HG03432 (cell line): ENCODE measurements around the gene MCHR1.

Experiments used
- ATAC-seq: cut with Tn5 transposase; IDR thresholded peaks from one replicate; pipeline ENCODE4 v1.9.1; 2021; ENCODE audit warnings: mild to moderate bottlenecking, moderate library complexity; ENCODE audit not compliant: unreplicated experiment

Gene MCHR1

GRCh38 chr22:40679249-40679963 lies at the start of gene MCHR1:
Gene MCHR1, plus strand, starts transcription at chr22:40679484. Its CDS starts 169 bp downstream, at chr22:40679653.
- no peak for ATAC-seq

DNA sequence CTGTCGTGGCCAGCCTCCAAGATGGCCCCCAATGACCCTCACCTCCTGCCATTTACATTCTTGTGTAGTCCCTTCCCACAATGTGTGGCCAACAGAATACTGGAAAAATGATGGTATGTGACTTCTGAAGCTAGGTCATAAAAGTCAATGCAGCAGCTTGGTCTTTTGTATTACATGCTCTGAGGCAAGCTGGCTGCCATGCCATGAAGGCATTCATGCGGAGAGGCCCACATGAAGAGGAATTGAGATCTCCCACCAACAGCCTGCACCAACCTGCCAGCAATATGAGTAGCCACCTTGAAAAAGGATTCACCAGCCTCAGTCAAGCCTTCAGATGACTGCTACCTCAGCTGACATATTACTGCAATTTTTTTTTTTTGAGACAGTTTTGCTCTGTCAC lies 47.4 kb upstream of the MCHR1 start:
- ATAC-seq, result no peak

DNA sequence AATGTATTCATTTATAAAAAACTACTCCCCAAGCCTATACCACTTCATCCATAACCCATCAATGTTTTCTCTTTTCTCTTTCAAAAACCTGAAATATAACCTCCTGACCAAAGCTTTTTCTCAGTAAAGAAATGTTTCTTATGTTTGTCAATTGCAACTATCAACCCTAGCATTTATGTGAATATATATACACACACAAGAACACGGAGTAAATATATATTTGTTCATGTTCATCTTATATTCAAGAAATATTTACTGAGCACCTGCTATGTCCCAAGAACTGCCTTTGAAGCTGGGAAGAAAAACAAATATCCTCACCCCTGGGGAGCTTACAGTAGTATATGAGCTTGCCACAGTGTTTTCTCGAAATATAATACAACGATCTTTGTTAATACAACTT lies 46.2 kb upstream of the MCHR1 start:
- no peak for ATAC-seq

DNA sequence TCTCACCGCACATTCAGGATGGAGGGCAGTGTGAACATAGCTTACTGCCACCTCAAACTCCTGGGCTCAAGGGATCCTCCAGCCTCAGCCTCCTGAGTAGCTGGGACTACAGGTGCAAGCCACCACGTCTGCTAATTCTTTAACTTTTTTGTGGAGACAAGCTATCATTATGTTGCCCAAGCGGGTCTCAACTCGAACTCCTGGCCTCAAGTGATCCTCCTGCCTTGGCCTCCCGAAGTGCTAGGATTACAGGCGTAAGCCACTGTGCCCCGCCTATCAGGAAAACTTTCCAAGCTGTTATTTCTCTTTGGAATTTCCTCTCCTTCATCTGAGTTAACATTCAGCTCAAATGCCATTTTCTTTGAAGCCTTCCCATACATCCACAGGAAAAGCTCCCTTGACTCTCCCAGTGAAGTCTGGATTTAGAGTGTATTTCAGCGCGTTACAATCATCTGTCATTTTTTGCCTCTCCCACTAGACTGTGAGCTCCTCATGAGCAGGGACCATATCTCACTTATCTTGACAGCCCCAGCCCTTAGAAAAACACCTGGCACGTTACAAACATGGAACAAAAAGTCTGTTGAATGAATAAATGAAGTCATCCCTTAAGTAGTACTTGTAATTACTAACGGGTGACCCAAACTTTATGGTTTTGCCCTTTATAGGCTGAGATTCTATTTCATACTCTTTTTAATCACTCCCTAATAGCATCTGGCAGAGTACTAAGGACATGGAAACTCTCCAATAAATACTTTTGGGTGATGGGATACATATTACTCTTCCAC lies 45.0 kb upstream of the MCHR1 start:
- no peak for ATAC-seq

DNA sequence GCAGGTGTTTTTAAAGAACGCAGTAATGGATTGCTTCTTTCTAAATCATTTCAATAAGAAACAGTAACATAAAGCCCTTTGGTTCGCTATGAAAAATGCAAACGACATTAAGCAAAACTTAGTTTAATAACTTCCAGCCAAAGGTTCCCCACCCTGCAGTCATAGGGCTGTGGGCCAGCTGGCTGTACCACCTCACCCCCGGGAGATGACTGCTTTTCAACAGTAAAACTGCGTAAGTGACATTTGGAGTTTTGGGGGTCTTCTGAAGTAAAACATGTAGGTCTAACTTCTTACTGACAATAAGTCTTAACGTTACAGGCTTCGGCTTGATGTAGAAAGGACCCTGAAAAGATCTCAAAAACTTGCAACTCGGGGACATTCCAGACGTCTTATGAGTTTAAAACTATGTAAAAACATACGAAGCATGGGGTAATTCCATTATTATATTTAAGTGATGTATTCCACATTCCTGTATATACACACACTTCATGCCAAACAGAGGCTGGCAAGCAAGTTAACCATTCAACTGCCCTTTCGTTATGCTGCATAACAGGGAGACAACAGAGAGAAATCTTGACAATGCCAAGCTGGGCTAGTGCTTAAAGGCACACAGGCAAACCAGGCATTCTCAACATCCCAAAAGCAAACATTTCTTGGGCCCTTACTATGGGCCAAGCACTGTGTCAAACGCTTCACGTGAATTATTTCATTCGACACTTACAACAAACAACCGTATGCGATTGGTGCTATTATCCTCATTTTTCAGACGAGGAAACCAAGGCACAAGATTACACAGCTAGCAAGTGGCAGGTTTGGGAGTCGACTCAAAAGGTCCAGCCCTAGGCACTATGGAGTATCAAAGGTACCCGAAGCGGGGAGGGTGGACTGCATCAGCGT lies 44.0 kb upstream of the MCHR1 start:
- ATAC-seq, result no peak

- peak; percentile 25 for ATAC-seq
Measured at GRCh38 chr22:40635940-40636379, 43.3 kb upstream of the MCHR1 start.

- peak; percentile 91 for ATAC-seq
Measured at GRCh38 chr22:40636380-40637182, 42.7 kb upstream of the MCHR1 start, which contains the start of gene MRTFA. Gene MRTFA, minus strand, starts transcription at chr22:40636719.

DNA sequence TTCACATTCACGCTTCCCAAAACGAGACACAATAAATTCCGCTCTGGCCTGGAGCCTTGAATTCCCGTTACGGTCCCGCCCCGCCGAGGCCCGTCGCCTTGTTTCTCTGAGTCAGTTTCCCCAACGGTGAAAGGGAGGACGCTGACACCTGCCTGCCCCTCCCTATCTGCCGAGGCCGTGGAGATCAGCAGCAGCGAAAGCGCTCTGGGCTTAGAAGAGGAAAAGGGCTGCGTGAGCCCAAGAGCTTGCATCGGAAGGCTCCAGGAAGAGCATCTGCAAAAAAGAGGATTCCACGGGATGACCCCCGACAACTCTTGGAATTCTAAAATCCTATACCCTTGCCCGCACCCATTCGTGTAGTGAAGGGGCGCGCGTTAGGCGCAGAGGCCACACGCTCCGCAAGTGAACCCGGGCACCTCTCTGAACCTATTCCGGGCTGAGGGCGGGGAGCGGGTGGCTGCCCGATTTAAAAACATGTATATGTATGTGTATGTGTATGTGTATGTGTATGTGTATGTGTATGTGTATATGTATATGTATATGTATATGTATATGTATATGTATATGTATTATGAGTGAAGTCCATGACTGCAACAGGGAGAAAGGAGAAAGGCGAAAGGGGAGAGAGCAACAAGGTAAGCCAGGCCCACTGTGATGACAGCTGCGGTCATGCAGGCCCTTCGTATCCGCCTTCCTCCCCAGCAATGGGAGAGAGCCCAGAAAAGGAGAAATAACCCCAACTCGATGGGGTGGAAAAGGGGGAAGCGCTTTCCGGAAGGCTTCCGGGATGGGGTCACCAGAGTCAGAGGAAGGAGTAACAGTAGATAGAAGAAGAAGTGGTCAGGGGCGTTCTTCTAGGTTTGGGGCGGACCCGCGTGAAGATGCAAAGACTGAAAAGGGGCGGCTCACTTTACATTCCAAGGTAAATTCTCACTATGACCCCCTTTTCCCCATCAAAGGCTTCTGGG lies 41.8 kb upstream of the MCHR1 start:
- peak; percentile 9 for ATAC-seq

DNA sequence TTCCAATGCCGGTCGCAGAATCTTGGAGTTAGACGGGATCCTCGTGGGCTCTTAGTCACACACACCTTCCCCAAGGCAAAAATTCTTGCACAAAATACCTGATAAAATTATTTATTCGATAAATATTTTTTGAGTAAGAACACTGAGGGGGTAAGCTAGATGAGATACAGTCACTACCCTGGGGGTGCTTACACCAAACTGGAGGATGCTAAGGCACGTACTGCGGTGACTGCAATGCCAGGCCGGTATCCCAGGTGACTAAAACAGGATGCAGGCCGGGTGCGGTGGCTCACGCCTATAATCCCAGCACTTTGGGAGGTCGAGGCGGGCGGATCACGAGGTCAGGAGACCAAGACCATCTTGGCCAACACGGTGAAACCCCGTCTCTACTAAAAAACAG lies 41.0 kb upstream of the MCHR1 start:
- no peak for ATAC-seq

GRCh38 chr22:40641269-40641668 lies 38.0 kb upstream of the MCHR1 start:
- no peak for ATAC-seq

DNA sequence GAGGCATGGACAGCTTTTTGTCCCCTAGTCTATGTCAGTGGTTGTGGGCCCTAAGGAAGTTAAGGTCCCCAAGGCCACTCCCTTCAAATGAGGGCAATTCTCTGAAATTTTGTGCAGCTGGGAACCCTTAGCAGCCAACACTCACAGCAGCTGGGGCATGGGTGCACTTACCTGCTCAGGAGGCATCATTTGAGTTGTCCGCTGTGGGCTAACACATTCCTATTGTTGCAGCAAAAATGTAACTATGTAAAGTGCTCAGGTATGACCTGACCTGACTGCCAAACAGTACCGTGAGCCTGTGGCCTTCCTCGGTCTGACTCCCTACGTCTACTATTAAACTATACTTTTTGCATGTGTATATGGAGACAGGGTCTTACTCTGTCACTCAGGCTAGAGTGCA lies 37.0 kb upstream of the MCHR1 start:
- ATAC-seq, result no peak

- ATAC-seq, result no peak
Measured at GRCh38 chr22:40645579-40646197, 33.6 kb upstream of the MCHR1 start.

DNA sequence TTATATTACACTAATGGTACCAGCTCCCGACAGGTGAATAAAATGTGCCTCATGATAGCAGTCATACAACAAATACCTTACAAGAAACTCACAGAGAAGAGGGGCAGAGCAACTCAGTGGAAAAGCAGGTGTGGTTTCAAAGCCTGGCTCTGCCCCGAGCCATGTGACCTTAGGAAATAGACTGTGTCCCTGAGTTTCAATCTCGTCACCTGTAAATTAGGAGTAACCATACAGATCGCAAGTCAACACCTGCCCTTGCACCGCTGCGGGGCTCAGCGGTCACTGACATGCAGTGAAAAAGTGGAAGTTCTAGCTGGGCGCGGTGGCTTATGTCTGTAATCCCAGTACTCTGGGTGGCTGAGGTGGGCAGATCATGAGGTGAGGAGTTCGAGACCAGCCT lies 30.9 kb upstream of the MCHR1 start:
- no peak for ATAC-seq

DNA sequence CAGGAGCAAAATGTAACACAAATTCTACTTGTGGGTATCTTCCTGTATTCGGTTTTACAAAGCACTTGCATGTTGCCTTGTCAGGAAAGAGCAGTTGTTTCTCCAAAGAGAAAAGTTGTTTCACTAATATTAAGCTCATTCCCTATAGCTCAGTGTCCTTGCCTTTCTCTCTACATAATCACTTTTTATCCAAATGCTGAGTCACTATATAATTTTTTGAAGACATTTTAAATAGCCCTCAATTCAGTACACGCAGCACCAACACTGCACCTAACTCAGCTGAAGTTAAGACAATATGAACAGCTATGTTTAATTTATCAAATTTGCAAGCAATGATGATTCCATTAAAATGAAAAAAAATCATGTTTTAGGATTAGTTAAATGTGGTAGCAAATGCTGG lies 28.2 kb upstream of the MCHR1 start:
- ATAC-seq, result no peak

GRCh38 chr22:40651563-40652501 lies 27.5 kb upstream of the MCHR1 start:
- no peak for ATAC-seq

DNA sequence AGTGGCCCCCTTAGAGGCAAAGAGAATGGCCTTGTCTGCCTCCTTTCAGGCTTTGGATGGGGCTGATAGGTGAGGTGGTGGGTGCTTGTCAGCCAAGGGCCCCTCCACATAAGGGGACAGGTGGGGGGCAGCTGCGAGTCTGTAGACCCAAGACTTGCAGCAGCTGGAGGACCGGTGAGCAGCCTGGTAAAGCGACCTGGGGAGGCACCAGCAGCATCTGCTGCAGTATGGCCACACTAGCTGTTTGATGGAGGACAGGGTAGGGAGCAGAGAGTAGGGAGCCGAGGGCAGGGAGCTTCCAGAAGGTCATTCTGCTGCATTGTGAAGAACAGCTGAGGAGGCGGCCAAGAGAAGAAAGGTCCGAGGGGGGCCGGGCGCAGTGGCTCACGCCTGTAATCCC lies 25.9 kb upstream of the MCHR1 start:
- ATAC-seq, result no peak

DNA sequence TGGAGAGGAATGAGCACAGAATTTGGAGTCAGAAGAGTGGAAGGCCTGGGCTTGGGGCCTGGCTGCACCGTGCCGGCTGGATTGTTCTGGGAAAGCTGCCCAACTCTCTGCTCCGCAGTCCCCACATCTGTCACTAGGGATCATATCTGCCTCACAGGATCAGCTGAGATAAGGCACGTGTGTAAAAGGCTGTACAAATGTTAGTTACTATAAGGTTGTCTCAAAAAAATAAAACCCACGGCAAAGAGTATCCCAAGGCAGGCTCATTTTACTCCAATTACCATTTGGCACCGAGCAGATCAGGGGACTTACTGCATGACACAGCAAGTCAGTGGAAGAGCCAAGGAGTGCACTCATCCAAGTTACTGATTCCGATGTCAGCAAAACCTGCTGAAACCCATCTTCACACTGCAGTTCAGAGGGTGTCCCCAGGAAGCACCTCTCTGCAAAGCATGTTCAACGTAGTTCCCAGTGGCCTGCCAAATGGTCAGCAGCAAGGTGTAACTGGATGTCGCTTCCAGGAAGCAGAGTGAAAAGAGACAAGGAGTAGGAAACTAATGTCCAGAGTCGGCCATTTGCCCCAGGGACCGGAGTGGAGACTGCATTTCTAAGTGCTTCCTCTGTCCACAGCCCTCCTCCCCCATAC lies 24.6 kb upstream of the MCHR1 start:
- ATAC-seq, result no peak
